Superior temporal gyrus (tissue), 1 donor: ENCODE results near the gene SPATA3.
A peak's percentile ranks its signal among the peaks of the same experiment; 100 is the strongest.
"Not testable (repeated sequence)": the region's sequence is repeated elsewhere in the genome, so short reads cannot be mapped to it uniquely, and the experiment has no call there.

Experiments
- DNase-seq: peaks from one replicate; pipeline ENCODE4 v3.0.0-alpha.2; 2016; ENCODE audit errors: extremely low spot score

The SPATA3 gene

DNA sequence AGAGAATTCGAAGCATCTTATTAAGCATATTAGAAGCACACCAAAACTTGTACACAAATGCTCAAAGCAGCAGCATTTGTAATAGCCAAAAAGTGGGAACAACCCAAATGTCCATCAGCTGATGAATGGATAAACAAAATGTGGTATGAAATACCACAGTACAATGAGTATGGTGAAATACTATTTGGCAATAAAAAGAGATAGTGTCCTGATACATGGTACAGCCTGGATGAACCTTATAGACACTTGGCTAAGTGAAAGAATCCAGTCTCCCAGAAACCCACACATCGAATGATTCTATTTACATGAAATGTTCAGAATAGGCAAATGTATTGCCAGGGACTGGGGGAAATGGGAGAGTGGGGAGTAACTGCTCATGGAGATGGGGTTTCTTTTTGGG is 3.0 kb downstream of the SPATA3 start:
- no peak for DNase-seq

- DNase-seq, result no peak
Measured at GRCh38 chr2:230999477-230999876, 3.6 kb downstream of the SPATA3 start.

- DNase-seq, result no peak
Measured at GRCh38 chr2:231000211-231000904, 4.4 kb downstream of the SPATA3 start.

DNA sequence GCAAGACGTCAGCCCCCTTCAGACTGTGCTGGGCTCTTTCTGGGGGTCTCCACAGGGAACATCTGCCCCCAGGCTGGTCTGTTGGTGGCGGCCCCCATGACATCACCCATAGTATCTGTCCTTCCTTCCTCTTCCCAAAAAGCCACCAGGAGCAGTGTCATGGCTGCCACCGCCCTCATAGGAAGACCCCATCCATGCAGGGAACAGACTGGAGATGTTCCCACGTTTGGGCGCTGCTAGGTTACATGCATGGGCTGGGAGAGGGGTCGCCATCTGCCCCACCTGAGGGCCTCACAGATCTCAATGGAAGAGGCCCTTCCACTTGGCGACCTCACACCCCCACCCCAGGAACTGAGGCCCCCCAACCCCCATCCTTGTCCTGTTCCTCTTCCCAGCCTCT is 5.1 kb downstream of the SPATA3 start:
- no peak for DNase-seq

DNA sequence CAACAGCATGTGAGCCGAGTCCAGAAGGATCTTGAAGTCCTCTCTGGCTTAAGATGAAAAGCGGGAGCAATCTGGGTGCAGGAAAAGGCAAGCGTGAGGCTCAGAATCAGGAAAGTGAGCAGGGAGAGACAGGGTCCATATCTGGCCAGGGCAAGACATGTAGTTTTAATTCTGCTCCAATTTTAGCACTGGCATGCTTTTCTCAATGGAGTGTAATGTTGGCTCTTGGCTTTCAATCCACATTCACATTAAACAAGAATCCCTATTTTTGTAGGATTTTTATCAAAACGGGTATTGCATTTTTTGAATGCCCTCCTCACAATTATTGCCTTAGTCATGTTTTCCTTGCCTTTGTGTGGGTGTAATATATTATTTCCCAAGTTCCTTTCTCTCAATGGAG is 6.0 kb downstream of the SPATA3 start:
- no peak for DNase-seq

DNA sequence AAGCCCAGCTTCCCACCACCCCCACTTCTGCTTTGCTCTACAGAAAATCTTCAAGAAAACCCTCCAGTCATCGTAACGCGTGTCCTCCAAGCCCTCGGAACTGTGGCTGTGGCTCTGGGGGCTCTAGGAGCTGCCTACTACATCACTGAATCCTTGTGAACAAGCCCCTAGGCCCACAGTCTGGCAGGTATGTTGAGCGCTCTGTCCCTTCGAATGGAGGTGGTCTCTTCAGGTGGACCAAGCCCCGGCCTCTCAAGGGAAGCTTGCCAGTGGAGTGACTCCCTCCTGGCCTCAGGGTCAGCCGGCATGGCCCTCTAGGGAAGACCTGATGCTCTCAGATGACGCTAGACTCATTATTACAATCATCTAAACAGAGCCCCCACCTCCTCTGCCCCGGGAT is 6.7 kb downstream of the SPATA3 start:
- DNase-seq, result no peak

- DNase-seq, result no peak
Measured at GRCh38 chr2:231003186-231003585, 7.3 kb downstream of the SPATA3 start.

- DNase-seq, result not testable (repeated sequence)
Measured at GRCh38 chr2:231004930-231005329, 9.0 kb downstream of the SPATA3 start.

DNA sequence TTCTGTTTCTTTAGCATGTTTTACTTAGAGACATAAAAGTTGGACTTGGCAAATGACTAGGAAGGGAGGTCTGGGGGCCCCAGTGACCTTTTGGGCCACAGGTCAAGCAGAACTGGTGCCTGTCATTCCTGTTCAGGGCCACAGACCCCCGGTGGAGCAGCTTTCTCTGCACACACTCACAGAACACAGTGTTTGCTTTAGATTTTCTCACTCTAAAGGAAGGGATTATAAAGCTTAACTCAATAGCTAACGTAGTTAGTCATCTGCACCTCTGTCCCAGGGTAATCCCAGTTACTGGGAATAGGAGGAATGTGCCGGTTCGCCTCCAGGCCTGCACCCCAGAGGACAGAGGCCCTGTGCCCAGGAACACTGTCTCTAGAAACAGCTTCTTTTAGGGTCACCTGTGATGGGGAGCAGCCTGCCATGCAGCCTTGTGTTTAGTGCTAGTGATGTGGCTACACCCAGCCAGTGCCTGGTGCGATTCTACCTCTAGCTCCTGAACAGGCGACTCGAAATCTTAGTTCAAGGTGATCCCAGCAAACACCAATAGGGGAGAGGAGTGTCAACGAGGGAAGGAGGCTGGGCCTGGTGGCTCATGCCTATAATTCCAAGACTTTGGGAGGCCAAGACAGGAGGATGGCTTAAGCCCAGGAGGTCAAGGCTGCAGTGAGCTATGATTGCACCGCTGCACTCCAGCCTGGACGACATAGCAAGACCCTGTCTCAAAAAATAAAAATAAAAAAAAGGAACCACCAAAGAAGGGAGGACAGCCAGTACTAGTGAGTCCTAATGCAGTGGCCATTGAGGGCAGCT is 11.6 kb downstream of the SPATA3 start:
- no peak for DNase-seq

- no peak for DNase-seq
Measured at GRCh38 chr2:231008131-231008530, 12.2 kb downstream of the SPATA3 start.

DNA sequence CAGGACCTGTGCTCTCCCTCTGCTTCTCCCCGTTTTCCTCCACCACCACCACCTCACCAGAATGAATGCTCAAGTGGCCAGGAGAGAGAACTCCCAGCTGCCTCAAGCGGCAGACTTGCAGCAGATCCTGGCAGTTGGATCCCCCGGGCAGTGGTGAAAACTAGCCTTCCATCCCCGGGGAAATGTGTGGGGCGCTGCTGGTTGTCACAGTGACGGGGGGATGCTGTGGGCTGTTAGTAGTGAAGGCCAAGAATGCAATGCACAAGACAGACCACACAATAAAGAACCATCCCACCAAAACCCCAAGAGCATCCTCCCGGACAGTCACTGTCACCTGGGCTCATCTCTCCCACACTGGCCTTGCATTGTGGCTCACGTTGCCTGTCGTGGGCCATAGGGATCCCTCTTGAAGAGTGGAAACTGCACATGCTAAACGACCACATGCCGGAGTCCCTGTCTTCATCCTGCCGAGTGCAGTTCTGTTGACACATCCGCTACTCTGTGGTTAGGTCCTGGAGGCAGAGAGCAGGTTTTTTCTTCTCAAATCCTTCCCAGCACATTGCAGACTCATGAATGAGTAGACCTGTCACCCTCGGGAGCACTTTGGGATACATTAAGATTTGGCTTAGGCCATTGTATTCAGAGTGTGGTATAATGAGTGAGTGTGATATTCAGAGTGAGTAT is 13.5 kb downstream of the SPATA3 start:
- DNase-seq, result no peak

DNA sequence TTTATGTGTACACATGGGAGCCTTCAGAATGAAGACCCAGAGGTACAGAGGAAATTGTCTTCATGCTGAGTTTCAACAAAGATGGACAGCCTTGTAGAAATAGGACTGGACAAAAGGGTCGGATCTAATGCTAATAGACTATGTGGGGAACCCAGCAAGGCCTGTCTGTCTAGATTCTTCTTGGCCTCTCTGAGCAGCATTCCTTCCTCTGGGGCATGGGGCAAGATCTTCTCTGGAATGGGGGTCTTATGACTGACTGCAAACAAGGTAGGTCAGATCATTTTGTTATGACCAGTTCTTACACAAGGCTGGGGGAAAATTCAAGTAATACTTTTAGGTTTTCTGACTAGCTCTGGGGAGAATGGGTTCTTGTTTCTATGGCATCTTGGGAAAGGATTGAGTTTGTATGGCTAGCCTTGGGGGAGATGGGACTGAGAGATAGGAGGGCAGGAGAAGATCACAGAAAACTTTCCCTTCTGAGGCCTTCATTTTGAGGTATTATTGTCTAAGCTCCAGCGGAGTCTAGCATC is 14.3 kb downstream of the SPATA3 start:
- no peak for DNase-seq

GRCh38 chr2:231011526-231011925 is 15.6 kb downstream of the SPATA3 start:
- no peak for DNase-seq

- no peak for DNase-seq
Measured at GRCh38 chr2:231012463-231012862, 16.5 kb downstream of the SPATA3 start.

GRCh38 chr2:231013820-231014219 is 17.9 kb downstream of the SPATA3 start:
- DNase-seq, result no peak

DNA sequence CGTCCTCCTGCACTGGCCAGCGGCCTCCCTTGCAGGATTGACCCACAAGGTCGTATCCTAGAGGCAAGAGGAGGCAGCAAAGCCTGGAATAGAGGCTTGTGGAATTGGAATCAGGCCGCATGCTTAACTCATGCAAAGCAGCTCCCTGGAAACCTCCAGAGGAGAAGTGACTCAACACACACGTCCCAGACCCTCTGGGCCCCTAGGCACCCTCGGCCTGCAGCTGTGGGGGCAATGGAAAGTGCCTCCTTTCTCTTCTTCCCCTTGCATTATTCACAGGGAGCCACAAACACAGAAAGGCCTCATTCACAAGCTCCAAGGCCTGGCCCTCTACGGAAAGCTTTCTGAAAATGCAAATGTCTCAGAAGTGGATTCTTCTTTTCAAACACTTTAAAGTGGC is 19.6 kb downstream of the SPATA3 start:
- DNase-seq, result peak; percentile 55

DNA sequence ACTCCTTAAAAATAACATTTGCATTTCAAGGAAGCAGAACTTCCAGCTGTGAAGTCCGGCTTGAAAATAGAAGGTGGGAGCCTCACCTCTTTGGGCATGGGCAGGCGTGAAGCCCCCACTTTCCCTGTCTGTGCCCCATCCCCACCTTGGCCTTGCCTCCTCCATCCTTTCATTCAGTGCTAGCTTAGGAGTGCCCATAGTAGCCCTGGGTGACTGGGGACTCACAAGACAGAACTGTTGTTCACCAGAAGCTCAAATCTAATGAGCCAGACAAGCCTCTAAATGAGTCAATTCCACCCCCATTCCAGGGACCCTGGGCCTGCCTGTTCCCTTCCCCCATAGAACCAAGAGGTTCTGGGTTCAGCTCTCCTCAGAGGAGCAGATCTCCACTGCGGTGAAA is 20.0 kb downstream of the SPATA3 start:
- DNase-seq, result no peak

- no peak for DNase-seq
Measured at GRCh38 chr2:231016566-231017230, 20.8 kb downstream of the SPATA3 start.

DNA sequence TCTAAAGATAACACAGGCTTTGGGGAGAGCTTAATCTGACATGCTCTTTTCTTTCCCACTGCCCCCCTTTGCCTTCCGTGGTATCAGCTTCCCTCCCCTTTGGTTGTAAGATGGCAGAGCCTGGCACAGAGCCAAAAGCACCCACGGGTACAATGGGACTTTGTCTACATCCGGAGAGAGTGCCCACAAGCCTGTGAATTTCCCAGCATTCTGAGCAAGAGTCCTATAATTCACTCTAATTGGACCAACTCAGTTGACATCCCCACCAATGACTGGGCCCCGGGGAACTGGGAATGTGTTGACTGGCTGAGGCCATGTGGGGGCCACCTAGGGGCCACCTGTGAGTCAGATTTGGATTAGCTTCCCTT is 21.3 kb downstream of the SPATA3 start:
- peak; percentile 98 for DNase-seq

GRCh38 chr2:231018184-231018583 is 22.3 kb downstream of the SPATA3 start:
- no peak for DNase-seq

DNA sequence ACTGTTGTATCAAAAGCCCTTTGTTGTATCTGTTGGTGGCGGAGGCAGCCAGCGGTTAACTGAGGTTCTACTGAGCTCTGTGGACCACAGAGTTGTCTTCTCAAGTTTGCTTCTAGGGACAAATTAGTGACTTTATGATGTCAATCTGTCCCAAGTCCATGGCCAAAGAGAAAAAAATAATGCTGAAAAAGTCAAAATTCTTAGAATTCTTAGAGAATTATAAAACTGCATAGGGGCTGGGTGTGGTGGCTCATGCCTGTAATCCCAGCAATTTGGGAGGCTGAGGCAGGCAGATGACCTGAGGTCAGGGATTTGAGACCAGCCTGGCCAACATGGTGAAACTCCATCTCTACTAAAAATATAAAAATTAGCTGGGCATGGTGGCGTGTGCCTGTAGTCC is 29.1 kb downstream of the SPATA3 start:
- DNase-seq, result not testable (repeated sequence)

DNA sequence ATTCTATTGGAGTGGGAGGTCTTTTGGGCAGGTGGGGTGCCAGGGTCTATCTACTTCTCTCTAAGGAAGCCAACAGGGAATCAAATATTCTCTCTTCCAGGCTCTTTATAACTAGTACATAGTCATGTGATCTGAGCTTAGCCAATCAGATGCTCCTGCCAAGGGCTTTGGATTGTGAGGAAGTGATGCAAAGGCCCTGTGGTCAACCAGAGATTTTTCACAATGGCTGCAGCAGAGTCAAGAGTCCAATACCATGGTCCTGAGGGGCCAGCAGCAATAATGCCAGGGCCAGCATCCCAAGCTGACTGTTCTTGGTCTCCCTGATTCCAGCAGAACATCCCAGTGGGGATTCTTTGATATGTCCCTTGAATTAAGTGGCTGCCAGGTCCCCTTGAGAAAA is 33.0 kb downstream of the SPATA3 start:
- DNase-seq, result no peak
